ENCODE data around the gene GRIN3A.

Gene GRIN3A

DNA sequence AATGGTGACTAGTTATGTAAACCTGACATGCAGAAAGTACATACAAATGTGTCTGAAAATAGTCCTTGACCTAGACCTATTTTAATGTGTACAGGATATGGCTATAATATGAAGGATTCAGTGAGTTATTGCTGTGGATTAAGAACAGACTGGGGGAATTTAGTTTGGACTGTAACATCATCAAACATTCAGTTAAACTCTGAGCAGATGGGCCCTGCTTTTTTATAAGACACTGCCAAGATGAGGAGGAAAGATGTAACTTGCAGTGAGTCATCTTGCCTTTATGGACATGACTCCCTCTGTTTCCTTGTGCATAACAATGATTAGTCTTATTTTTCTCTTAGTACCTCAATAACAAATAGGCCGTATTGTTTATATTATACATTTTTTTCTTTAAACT, 155.9 kb downstream of the GRIN3A start:
- H3K36me3 ChIP-seq (ENCODE audit: insufficient read depth, low read length): no peaks in the 10 kb centered on the region
- H3F3A ChIP-seq (ENCODE audit: insufficient read depth, low read length): no peaks in the 10 kb centered on the region
- no peaks in the 10 kb centered on the region for H3K4me1 ChIP-seq (ENCODE audit: insufficient read depth, low read length, severe bottlenecking)
- H3K79me2 ChIP-seq (ENCODE audit: insufficient read depth, low read length): no peaks in the 10 kb centered on the region
- no peaks in the 10 kb centered on the region for H3K9me3 ChIP-seq (ENCODE audit: low read length)
- TF ChIP-seq, protein P1, sequence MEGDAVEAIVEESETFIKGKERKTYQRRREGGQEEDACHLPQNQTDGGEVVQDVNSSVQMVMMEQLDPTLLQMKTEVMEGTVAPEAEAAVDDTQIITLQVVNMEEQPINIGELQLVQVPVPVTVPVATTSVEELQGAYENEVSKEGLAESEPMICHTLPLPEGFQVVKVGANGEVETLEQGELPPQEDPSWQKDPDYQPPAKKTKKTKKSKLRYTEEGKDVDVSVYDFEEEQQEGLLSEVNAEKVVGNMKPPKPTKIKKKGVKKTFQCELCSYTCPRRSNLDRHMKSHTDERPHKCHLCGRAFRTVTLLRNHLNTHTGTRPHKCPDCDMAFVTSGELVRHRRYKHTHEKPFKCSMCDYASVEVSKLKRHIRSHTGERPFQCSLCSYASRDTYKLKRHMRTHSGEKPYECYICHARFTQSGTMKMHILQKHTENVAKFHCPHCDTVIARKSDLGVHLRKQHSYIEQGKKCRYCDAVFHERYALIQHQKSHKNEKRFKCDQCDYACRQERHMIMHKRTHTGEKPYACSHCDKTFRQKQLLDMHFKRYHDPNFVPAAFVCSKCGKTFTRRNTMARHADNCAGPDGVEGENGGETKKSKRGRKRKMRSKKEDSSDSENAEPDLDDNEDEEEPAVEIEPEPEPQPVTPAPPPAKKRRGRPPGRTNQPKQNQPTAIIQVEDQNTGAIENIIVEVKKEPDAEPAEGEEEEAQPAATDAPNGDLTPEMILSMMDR (IDR thresholded peaks at IDR 0.05; ENCODE audit: low read length): no peak
- TF ChIP-seq EZH2 (IDR thresholded peaks at IDR 0.05; ENCODE audit: borderline replicate concordance, low read length): no peak
- H3K9me2 ChIP-seq (ENCODE audit: low read depth, low read length): no peaks in the 10 kb centered on the region
- H3K4me2 ChIP-seq (ENCODE audit: low read length): no peak overlapping the region
- H3K9ac ChIP-seq (ENCODE audit: low read length): no peak overlapping the region
- no peaks in the 10 kb centered on the region for H3K27me3 ChIP-seq (ENCODE audit: insufficient read depth, low read length)
- H3K4me3 ChIP-seq (ENCODE audit: low read depth, low read length, poor library complexity, severe bottlenecking): no peak overlapping the region
- H4K20me1 ChIP-seq (ENCODE audit: insufficient read depth, low read length): no peaks in the 10 kb centered on the region
- no peak overlapping the region for H2AFZ ChIP-seq (ENCODE audit: low read length)
- H3K27ac ChIP-seq (ENCODE audit: low read depth, low read length, poor library complexity, severe bottlenecking): no peak overlapping the region

DNA sequence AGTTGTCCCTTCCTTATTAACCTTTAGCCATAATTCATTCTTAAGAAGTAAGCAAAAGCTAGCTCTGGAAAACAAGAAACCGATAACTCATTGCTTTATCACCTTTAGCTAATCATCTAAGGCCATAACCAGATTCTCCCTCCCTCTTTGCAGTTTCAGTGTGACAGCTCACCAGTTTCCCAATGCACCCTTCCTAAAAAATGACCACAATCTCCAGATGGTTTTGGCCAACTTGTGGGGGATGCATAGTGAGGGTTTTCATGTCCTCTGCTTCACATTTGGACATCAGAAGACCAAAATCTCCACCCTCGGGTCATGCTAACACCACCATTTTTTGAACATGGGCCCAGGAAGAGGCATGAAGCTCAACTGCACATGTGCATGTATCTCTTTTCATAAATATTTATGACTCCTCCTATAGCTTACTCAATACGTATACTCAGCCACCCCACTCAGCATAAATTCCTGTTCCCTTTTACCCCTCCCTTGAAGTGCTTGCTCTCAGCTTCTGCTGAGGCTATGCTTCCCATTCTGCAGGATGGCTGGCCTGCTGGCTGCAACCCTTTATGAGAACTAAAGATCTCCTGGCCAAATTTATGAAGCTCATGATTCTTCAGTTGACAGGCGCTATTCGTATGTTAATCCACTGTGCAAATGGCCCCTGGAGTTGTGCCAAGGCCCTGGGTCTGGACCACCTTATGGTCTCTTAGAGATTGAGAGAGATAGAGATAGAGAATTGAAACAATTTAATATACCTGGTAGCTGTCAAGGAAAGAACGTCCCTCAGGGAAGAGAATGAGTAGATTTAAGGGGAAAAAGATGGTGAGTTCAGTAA, 158.5 kb downstream of the GRIN3A start:
- Histone ChIP-seq H3F3A (ENCODE audit: insufficient read depth, low read length) (no peaks in the 10 kb centered on the region), H3K79me2 (ENCODE audit: insufficient read depth, low read length) (no peaks in the 10 kb centered on the region), H2AFZ (ENCODE audit: low read length) (no peak overlapping the region), H3K36me3 (ENCODE audit: insufficient read depth, low read length) (no peaks in the 10 kb centered on the region), H3K9me3 (ENCODE audit: low read length) (no peaks in the 10 kb centered on the region), H3K9me2 (ENCODE audit: low read depth, low read length) (no peaks in the 10 kb centered on the region), H3K4me3 (ENCODE audit: low read depth, low read length, poor library complexity, severe bottlenecking) (no peak overlapping the region), H4K20me1 (ENCODE audit: insufficient read depth, low read length) (no peaks in the 10 kb centered on the region), H3K27ac (ENCODE audit: low read depth, low read length, poor library complexity, severe bottlenecking) (no peak overlapping the region), H3K4me1 (ENCODE audit: insufficient read depth, low read length, severe bottlenecking) (no peaks in the 10 kb centered on the region), H3K4me2 (ENCODE audit: low read length) (no peak overlapping the region), H3K27me3 (ENCODE audit: insufficient read depth, low read length) (no peaks in the 10 kb centered on the region), H3K9ac (ENCODE audit: low read length) (no peak overlapping the region)
- TF ChIP-seq, protein P1 (IDR thresholded peaks at IDR 0.05; ENCODE audit: low read length): no peak
- no peak for TF ChIP-seq EZH2 (IDR thresholded peaks at IDR 0.05; ENCODE audit: borderline replicate concordance, low read length)

DNA sequence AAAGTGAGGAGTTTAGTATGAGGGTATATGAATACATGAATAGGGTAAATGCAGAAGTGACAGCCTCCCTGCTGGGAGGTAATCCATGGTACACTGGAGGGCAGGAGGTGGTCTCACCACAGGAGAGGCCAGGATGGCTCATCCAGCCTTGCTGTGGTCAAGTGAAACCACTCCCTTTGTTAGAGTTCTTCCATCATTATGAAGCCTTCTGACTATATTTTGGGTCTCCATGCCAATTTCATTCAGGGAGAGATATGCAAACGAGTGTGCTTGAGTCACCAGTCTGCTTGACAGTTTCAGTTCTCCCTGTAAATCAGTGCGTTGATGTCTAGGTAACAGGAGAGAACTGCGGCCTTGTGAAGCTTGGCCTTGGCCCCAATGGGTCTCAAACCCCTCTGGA, 160.1 kb downstream of the GRIN3A start:
- H3K27me3 ChIP-seq (ENCODE audit: insufficient read depth, low read length): no peaks in the 10 kb centered on the region

More for the DNA sequence above, 160.1 kb downstream of the GRIN3A start:
- H3K79me2 ChIP-seq (ENCODE audit: insufficient read depth, low read length): no peaks in the 10 kb centered on the region
- no peak overlapping the region for H3K4me3 ChIP-seq (ENCODE audit: low read depth, low read length, poor library complexity, severe bottlenecking)
- no peaks in the 10 kb centered on the region for H3K9me2 ChIP-seq (ENCODE audit: low read depth, low read length)
- no peaks in the 10 kb centered on the region for H3K4me1 ChIP-seq (ENCODE audit: insufficient read depth, low read length, severe bottlenecking)
- no peak overlapping the region for H3K27ac ChIP-seq (ENCODE audit: low read depth, low read length, poor library complexity, severe bottlenecking)
- no peaks in the 10 kb centered on the region for H3K36me3 ChIP-seq (ENCODE audit: insufficient read depth, low read length)
- H4K20me1 ChIP-seq (ENCODE audit: insufficient read depth, low read length): no peaks in the 10 kb centered on the region
- TF ChIP-seq, protein P1 (IDR thresholded peaks at IDR 0.05; ENCODE audit: low read length): no peak
- no peak for TF ChIP-seq EZH2 (IDR thresholded peaks at IDR 0.05; ENCODE audit: borderline replicate concordance, low read length)
- no peaks in the 10 kb centered on the region for H3F3A ChIP-seq (ENCODE audit: insufficient read depth, low read length)
- no peaks in the 10 kb centered on the region for H3K9me3 ChIP-seq (ENCODE audit: low read length)
- H2AFZ ChIP-seq (ENCODE audit: low read length): no peak overlapping the region
- H3K9ac ChIP-seq (ENCODE audit: low read length): no peak overlapping the region
- H3K4me2 ChIP-seq (ENCODE audit: low read length): no peak overlapping the region
